NCI-H748 (cell line): ENCODE data around the gene S100Z.
A peak's percentile ranks its signal among the peaks of the same experiment; 100 is the strongest.
"Not testable (repeated sequence)": the region's sequence is repeated elsewhere in the genome, so short reads cannot be mapped to it uniquely, and the experiment has no call there.

ENCODE experiments used
- DNase-seq: peaks from one replicate; lab custom pipeline; 2025; ENCODE audit not compliant: unreplicated experiment; lab: John Stamatoyannopoulos, UW

The S100Z gene

DNA sequence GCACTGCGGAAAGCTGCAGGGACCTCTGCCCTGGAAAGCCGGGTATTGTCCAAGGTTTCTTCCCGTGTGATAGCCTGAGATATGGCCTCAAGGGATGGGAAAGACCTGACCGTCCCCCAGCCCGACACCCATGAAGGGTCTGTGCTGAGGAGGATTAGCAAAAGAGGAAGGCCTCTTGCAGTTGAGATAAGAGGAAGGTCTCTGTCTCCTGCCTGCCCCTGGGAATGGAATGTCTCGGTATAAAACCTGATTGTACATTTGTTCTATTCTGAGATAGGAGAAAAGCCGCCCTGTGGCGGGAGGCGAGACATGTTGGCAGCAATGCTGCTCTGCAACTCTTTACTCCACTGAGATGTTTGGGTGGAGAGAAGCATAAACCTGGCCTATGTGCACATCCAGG lies 95.4 kb downstream of the S100Z start:
- DNase-seq = not testable (repeated sequence)

- no peak for DNase-seq
These were observed 96.3 kb downstream of the S100Z start for GRCh38 chr5:76946090-76946489.

DNA sequence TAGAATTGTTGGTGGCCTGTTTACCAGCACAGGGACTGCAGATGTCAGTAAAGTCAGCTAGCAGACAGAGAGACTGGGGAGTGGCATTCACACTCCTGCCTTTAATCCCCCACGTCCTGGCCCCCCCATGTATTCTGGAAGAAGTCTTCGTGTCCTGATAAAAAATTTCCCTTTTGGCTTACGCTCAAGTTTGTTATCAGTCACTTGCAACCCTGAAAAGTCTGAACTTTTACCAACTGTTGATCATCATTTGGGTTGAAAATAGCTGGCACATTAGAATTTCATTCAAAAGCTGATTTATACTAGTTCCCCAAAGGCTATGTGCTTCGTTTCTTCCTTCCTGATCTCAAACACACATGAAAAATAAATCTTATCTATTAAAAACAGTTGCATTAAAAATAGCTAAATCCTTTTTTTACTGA lies 97.3 kb downstream of the S100Z start:
- no peak for DNase-seq

- DNase-seq = no peak
These were observed 103.2 kb downstream of the S100Z start, which contains the start of gene CRHBP for GRCh38 chr5:76952795-76953536. Gene CRHBP, plus strand, starts transcription at chr5:76953045. Its CDS starts 90 bp downstream, at chr5:76953135.

DNA sequence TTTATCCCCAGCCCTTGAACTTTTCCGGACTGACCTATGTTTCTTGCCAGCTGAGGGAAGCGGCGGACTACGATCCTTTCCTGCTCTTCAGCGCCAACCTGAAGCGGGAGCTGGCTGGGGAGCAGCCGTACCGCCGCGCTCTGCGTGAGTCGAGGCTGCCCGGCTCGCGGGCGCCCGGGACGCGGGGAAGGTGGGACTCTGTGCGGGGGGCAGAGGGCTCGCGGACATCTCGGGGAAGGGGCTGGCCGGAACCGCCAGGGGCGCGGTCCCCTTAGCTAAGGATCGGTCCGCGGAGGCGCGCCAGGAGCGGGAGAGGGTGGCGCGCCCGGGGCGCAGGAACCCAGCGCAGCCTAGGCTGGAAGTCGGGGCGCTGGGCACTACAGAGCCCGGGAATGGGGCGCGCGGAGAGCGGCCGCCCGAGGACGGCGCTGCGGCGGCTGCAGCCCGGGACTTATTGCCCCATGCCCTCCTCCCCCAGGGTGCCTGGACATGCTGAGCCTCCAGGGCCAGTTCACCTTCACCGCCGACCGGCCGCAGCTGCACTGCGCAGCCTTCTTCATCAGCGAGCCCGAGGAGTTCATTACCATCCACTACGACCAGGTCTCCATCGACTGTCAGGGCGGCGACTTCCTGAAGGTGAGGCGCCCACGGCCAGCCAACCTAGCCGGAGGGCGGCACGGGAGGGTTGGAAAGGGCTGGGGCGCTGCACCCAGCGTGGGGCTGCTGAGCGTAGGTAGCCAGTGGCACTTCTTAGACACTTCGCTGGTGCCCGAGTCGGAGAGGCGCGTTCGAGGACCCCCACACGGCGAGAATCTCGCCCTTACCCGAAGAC lies 104.0 kb downstream of the S100Z start:
- peak; percentile 44 for DNase-seq

GRCh38 chr5:76954383-76954763 lies 104.6 kb downstream of the S100Z start:
- DNase-seq = no peak

DNA sequence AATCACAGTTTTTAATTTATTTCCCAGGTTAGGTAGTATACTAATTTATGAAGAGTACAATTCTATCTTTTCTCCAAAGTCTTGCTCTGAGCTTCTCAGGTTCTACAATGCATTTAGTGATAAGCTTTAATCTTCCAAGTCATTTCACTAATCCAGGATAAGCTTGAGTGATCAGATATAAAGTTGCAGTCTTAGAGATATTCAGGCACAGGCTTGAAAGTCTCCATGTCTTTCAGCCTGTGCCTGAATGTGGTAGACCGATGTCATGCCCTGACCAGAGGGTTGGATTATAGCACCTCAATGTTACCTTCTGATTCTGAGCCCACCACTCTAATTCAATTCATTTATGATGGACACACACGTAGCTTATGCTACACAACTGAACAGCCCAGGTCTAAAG lies 106.2 kb downstream of the S100Z start:
- no peak for DNase-seq

DNA sequence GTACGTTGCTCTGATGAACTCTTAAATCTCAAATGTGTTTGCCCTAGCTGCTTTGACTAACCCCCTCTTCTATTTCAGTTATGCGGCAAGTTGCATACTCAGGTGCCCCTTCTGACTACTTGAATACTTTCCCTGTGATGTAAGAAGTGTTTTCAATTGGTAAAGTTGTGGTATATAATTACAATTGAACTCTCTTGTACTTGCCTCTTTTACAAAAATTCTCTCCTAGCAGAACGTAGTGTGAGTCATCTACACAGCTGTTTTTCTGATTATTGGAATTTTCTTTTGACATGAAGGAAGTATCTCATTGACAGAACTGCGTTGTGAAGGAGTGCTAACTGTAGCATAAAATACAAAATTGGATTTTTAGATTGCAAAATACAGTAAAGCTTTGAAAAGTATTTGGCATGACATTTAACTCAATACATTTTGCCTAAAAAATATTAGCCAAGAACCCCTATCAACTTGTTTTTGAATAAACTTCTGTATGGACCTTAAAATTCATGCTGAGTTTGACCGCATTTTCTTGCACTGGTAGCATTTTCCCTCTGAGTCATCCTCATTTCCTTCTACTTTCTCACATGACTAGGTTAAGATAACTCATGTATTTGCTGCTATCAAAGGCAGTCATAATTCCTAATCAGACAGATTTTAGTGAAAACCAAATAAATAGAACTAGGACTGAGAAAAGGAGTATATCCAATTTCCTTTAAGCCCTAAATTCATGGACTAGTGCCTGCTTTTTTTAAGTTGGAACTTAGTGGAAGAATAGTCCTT lies 109.4 kb downstream of the S100Z start:
- DNase-seq = no peak

DNA sequence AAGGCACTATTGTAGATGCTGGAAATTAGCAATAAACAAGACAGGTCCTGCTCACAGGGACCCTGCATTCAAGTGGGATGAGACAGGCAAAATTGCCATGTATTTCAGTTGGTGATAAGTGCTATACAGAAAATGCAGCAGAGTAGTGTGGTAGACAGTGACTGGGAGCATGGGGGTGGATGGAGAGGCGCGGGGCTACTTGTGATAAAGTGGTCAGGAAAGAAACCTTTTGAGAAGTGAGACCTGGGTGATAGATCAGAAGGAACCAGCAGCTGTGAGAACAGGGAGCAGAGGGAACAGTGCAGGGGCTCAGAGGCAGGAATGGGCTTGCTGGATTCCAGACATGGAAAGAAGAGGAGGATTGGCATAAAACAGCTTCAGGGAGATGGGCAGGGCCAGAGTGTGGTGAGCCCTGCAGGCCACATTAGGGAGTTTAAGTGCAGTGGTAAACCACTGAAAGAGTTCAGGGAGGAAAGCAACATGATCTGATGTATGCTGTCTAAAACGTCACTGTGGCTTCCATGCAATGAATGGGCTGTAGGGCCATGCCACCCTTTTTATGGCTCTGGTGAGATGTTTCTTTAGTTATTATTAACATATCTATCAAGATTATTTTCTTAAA lies 110.3 kb downstream of the S100Z start:
- DNase-seq = no peak

GRCh38 chr5:76964060-76964459 lies 114.2 kb downstream of the S100Z start:
- DNase-seq = no peak
